Measurements from ENCODE around the gene AGO1. TPM values are rescaled to one million over a fixed set of nuclear protein-coding genes. Genes with fewer than 3 reads are reported as not detected.

AGO1 gene
- total RNA-seq, 2 donors from 2014 or later = 31.8 to 52.0 TPM

DNA sequence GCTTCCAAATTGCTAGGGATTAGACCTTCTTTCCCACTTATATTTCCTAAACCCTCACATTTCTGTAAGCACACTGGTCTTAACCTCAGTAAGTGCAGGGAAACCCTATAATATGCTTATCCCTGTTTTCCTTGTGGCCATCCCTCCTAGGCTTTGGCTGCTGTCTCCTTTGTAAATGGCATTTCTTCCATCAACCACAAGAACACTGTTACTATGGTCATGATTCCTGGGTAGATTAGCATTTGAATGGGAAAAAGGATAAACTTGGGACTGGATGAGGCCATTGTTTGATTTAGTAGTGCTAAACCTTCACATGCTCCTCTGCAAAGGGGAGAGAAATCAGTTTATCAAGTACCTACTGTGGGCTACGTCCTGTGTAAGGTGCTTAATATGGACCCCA is 31.7 kb downstream of the AGO1 start:
- Histone ChIP-seq H3K27me3 (replicated peaks; ENCODE audit: insufficient read depth) (no peaks in the 10 kb centered on the region), H3K4me3 (no peak overlapping the region), H3K27ac (no peak overlapping the region), H3K9me3 (no peaks in the 10 kb centered on the region), H3K36me3 (peaks cover 16 to 21% of the 10 kb centered on the region in 2 donors), H3K4me1 (replicated peaks) (no peaks in the 10 kb centered on the region)
- WGBS = 100% methylated on average over 1 of the region's 1 CpG
- no peak for TF ChIP-seq POLR2AphosphoS5 (IDR thresholded peaks at IDR 0.05)
- no peak for TF ChIP-seq POLR2A (IDR thresholded peaks at IDR 0.05)
- TF ChIP-seq, protein P1, sequence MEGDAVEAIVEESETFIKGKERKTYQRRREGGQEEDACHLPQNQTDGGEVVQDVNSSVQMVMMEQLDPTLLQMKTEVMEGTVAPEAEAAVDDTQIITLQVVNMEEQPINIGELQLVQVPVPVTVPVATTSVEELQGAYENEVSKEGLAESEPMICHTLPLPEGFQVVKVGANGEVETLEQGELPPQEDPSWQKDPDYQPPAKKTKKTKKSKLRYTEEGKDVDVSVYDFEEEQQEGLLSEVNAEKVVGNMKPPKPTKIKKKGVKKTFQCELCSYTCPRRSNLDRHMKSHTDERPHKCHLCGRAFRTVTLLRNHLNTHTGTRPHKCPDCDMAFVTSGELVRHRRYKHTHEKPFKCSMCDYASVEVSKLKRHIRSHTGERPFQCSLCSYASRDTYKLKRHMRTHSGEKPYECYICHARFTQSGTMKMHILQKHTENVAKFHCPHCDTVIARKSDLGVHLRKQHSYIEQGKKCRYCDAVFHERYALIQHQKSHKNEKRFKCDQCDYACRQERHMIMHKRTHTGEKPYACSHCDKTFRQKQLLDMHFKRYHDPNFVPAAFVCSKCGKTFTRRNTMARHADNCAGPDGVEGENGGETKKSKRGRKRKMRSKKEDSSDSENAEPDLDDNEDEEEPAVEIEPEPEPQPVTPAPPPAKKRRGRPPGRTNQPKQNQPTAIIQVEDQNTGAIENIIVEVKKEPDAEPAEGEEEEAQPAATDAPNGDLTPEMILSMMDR (IDR thresholded peaks at IDR 0.05) = no peak
- intact Hi-C loops (cut with DNase I) = no loop called here
- DNase-seq (ENCODE audit: low spot score) = no peak

DNA sequence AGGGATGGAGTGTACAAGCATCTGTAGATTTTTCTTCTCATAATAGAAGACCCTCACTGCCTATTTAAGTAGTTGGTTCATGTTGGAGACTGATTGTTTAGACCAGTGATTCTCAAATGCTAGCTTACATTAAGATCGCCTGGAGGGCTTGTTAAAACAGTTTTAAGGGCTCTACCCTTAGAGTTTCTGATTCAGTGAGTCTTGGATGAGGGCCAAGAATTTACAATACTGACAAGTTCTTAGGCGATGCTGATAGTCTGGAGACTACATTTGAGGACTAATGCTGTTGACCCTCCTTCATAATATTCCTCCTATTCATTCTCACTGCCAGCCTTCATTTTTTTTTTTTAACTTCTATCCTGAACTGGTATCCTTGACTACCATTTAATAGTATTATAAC is 32.7 kb downstream of the AGO1 start:
- no peaks in the 10 kb centered on the region for H3K27me3 ChIP-seq (replicated peaks; ENCODE audit: insufficient read depth)
- DNase-seq (ENCODE audit: low spot score) = no peak
- WGBS = 42% methylated on average over 2 of the region's 2 CpGs
- H3K36me3 ChIP-seq = peaks cover 16 to 21% of the 10 kb centered on the region in 2 donors
- no peak overlapping the region for H3K4me3 ChIP-seq
- no peak overlapping the region for H3K27ac ChIP-seq
- TF ChIP-seq POLR2A (IDR thresholded peaks at IDR 0.05) = no peak
- no peak for TF ChIP-seq POLR2AphosphoS5 (IDR thresholded peaks at IDR 0.05)
- TF ChIP-seq, protein P1 (IDR thresholded peaks at IDR 0.05) = no peak
- intact Hi-C loops (cut with DNase I) = no loop called here
- no peaks in the 10 kb centered on the region for H3K9me3 ChIP-seq
- H3K4me1 ChIP-seq (replicated peaks) = no peaks in the 10 kb centered on the region

DNA sequence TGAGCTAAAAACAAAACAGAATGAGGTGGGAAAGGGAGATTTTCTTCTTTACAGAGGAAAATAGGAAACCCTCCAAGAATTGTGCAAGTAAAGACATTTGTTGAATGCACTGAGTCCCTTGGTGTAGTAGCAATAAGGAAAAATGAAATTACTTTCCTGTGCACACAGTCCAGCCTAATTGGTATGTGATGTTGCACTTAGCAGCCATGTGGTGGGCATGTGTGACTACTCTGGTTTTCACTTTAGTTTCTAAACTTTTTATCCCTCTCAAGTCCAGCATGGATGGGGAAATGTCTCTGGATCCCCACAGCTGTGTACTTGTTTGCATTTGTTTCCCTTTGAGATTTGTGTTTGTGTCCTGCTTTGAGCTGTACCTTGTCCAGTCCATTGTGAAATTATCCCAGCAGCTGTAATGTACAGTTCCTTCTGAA is 40.8 kb downstream of the AGO1 start:
- Histone ChIP-seq H3K9me3 (no peaks in the 10 kb centered on the region), H3K27ac (no peak overlapping the region), H3K4me1 (replicated peaks) (no peaks in the 10 kb centered on the region), H3K4me3 (no peak overlapping the region), H3K27me3 (replicated peaks; ENCODE audit: insufficient read depth) (no peaks in the 10 kb centered on the region), H3K36me3 (peaks cover 4 to 7% of the 10 kb centered on the region in 2 donors)
- intact Hi-C loops (cut with DNase I) = no loop called here
- no peak for DNase-seq (ENCODE audit: low spot score)
- TF ChIP-seq POLR2A (IDR thresholded peaks at IDR 0.05) (no peak), POLR2AphosphoS5 (IDR thresholded peaks at IDR 0.05) (no peak)
- TF ChIP-seq, protein P1 (IDR thresholded peaks at IDR 0.05) = no peak

DNA sequence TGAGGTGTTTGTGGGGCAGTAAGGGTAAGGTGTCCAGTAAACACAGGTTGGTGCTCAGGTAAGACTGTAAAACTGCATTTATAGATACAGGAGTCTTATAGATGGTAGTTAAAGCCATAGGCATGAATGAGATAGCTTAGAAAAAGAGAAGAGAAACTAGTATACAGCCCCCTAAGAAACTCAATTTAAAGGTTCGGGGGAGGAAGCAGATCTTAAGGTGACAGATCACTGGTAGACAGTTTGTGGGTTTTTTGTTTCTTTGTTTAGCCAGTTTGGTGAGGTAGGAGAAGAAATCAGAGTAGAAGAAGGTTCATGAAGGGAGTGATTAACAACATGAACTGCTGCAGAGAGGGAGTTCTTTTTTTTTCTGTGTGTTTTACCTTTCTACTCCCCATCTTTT is 41.8 kb downstream of the AGO1 start:
- no peak for DNase-seq (ENCODE audit: low spot score)
- intact Hi-C loops (cut with DNase I) = no loop called here
- Histone ChIP-seq H3K36me3 (no peaks in the 10 kb centered on the region), H3K27ac (no peak overlapping the region), H3K27me3 (replicated peaks; ENCODE audit: insufficient read depth) (no peaks in the 10 kb centered on the region), H3K9me3 (no peaks in the 10 kb centered on the region), H3K4me3 (no peak overlapping the region), H3K4me1 (replicated peaks) (no peaks in the 10 kb centered on the region)
- TF ChIP-seq, protein P1 (IDR thresholded peaks at IDR 0.05) = no peak
- no peak for TF ChIP-seq POLR2A (IDR thresholded peaks at IDR 0.05)
- TF ChIP-seq POLR2AphosphoS5 (IDR thresholded peaks at IDR 0.05) = no peak
- 66% methylated on average over 1 of the region's 1 CpG for WGBS

DNA sequence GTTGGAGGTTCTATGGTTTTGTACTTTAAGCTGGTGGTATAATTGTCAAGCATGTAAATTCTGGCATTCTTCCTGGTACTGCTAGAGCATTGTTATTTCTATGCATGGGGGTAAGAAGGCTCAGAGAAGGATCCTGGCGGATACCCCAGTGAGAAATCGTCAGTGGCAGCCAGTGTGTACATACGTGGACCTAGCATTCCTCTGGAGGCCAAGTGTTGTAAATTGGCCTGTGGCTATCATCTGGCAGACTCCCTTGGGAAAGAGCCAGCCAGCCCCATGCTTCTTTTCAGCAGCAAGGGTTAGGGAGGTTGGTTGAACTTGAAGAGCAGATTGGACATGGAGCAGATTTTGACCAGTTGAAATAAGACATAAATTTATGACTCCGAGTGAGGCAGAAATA is 42.7 kb downstream of the AGO1 start:
- intact Hi-C loops (cut with DNase I) = no loop called here
- H3K27me3 ChIP-seq (replicated peaks; ENCODE audit: insufficient read depth) = no peaks in the 10 kb centered on the region
- no peak for DNase-seq (ENCODE audit: low spot score)

More for the DNA sequence above, 42.7 kb downstream of the AGO1 start:
- TF ChIP-seq, protein P1 (IDR thresholded peaks at IDR 0.05) = no peak
- no peak for TF ChIP-seq POLR2AphosphoS5 (IDR thresholded peaks at IDR 0.05)
- no peak for TF ChIP-seq POLR2A (IDR thresholded peaks at IDR 0.05)
- Histone ChIP-seq H3K4me3 (no peak overlapping the region), H3K4me1 (replicated peaks) (no peaks in the 10 kb centered on the region), H3K27ac (no peak overlapping the region), H3K9me3 (no peaks in the 10 kb centered on the region), H3K36me3 (no peaks in the 10 kb centered on the region)
- 50% methylated on average over 4 of the region's 4 CpGs for WGBS
